Neural cell (in vitro differentiated cells): ENCODE results near the gene GMDS. TPM values are rescaled to one million over a fixed set of nuclear protein-coding genes. Genes with fewer than 3 reads are reported as not detected.

Experiments used
- H2AFZ ChIP-seq: fragments of 200-600, 300-800 bp; sonication (generic), shearing (Covaris generic); 2 replicates; pipeline ENCODE4 v1.6.0; 2014; ENCODE audit warnings: low read depth, mild to moderate bottlenecking, antibody characterized with exemption, low read length, moderate library complexity
- H3F3A ChIP-seq: fragments of 200-600 bp; shearing (Covaris generic); 2 replicates; pipeline ENCODE4 v1.6.1; 2016; ENCODE audit warnings: mild to moderate bottlenecking, moderate library complexity, mixed read lengths, antibody characterized with exemption, low read length; ENCODE audit not compliant: insufficient read depth, poor library complexity, severe bottlenecking
- H3K27ac ChIP-seq: fragments of 200-600, 300-800 bp; sonication (generic), shearing (Covaris generic); 2 replicates; pipeline ENCODE4 v1.5.1; 2014; ENCODE audit warnings: mild to moderate bottlenecking, low read length, moderate library complexity
- H3K27me3 ChIP-seq: fragments of 300-800, 200-600 bp; sonication (generic), shearing (Covaris generic); 2 replicates; pipeline ENCODE4 v1.6.0; 2014; ENCODE audit warnings: mild to moderate bottlenecking, low read depth, low read length, moderate library complexity; ENCODE audit not compliant: insufficient read depth
- H3K36me3 ChIP-seq: fragments of 300-800, 200-600 bp; sonication (generic), shearing (Covaris generic); 2 replicates; pipeline ENCODE4 v1.5.1; 2014; ENCODE audit warnings: mild to moderate bottlenecking, antibody characterized with exemption, low read length, moderate library complexity; ENCODE audit not compliant: insufficient read depth
- H3K4me2 ChIP-seq: fragments of 300-800, 200-600 bp; sonication (generic), shearing (Covaris generic); 2 replicates; pipeline ENCODE4 v1.6.0; 2014; ENCODE audit warnings: mild to moderate bottlenecking, low read length
- H3K4me3 ChIP-seq: fragments of 300-800, 200-600 bp; sonication (generic), shearing (Covaris generic); 2 replicates; pipeline ENCODE4 v1.5.1; 2014; ENCODE audit warnings: mild to moderate bottlenecking, low read length, moderate library complexity
- H3K79me2 ChIP-seq: fragments of 200-600 bp; shearing (Covaris generic); replicated peaks from 2 replicates; pipeline ENCODE4 v1.6.0; 2014; ENCODE audit warnings: mild to moderate bottlenecking, low read length, moderate library complexity; ENCODE audit not compliant: insufficient read depth
- H3K9ac ChIP-seq: fragments of 300-800, 200-600 bp; sonication (generic), shearing (Covaris generic); 2 replicates; pipeline ENCODE4 v1.6.1; 2016; ENCODE audit warnings: mild to moderate bottlenecking, low read length, mixed read lengths
- H3K9me2 ChIP-seq: fragments of 200-600 bp; shearing (Covaris generic); 2 replicates; pipeline ENCODE4 v1.6.1; 2016; ENCODE audit warnings: mild to moderate bottlenecking, low read length, mixed read lengths; ENCODE audit not compliant: insufficient read depth
- H3K9me3 ChIP-seq: fragments of 200-600, 300-800 bp; sonication (generic), shearing (Covaris generic); 2 replicates; pipeline ENCODE4 v1.6.1; 2016; ENCODE audit warnings: mild to moderate bottlenecking, mixed run types, low read length, moderate library complexity, mixed read lengths
- H4K20me1 ChIP-seq: fragments of 200-600 bp; shearing (Covaris generic); 2 replicates; pipeline ENCODE4 v1.6.1; 2016; ENCODE audit warnings: mild to moderate bottlenecking, mixed run types; ENCODE audit not compliant: insufficient read depth
- EP300 ChIP-seq: fragments of 450-650 bp; conservative IDR thresholded peaks from 2 replicates; pipeline ENCODE4 v1.6.1; 2014; ENCODE audit warnings: antibody characterized with exemption, mild to moderate bottlenecking, moderate library complexity; ENCODE audit not compliant: poor library complexity, severe bottlenecking
- EZH2 ChIP-seq: fragments of 200-600, 300-800 bp; shearing (Covaris generic), sonication (generic); IDR thresholded peaks from 2 replicates; pipeline ENCODE4 v1.6.1; 2014; ENCODE audit warnings: antibody characterized with exemption, low read length, borderline replicate concordance, mild to moderate bottlenecking; ENCODE audit not compliant: insufficient read depth, poor library complexity, severe bottlenecking
- MXI1 ChIP-seq: fragments of 450-650 bp; conservative IDR thresholded peaks from 2 replicates; pipeline ENCODE4 v1.6.1; 2014; ENCODE audit warnings: antibody characterized with exemption, mild to moderate bottlenecking; ENCODE audit not compliant: poor library complexity, severe bottlenecking
- POLR2AphosphoS5 ChIP-seq: IDR thresholded peaks from 2 replicates; pipeline ENCODE4 v1.6.1; 2012
- RAD21 ChIP-seq: fragments of 450-650 bp; conservative IDR thresholded peaks from 2 replicates; pipeline ENCODE4 v1.6.1; 2014; ENCODE audit warnings: antibody characterized with exemption, mild to moderate bottlenecking, moderate library complexity
- REST ChIP-seq: IDR thresholded peaks from 2 replicates; pipeline ENCODE4 v1.6.1; 2012; ENCODE audit warnings: borderline replicate concordance
- SMC3 ChIP-seq: fragments of 450-650 bp; conservative IDR thresholded peaks from 2 replicates; pipeline ENCODE4 v1.6.1; 2014; ENCODE audit warnings: antibody characterized with exemption, mild to moderate bottlenecking, moderate library complexity; ENCODE audit not compliant: poor library complexity
- TAF1 ChIP-seq: IDR thresholded peaks from 2 replicates; pipeline ENCODE4 v1.6.1; 2012; ENCODE audit warnings: low read depth
- polyA plus RNA-seq: library from polyadenylated mRNA; depleted of rRNA; stranded (reverse); fragments of >200 nt; gene quantifications from 2 replicates; pipeline ENCODE4 v1.2.3, GENCODE V29; 2014
- TF ChIP-seq, protein P1 (sequence below): fragments of 450-650 bp; IDR thresholded peaks from 2 replicates; pipeline ENCODE4 v1.5.1; 2014; ENCODE audit warnings: antibody characterized with exemption, mild to moderate bottlenecking, moderate library complexity; ENCODE audit not compliant: poor library complexity, severe bottlenecking

Gene GMDS
- polyA plus RNA-seq, 1 donor from 2014 or later = 11.4 TPM

- Histone ChIP-seq H3K9me3 (no peaks in the 10 kb centered on the region), H3K27me3 (no peaks in the 10 kb centered on the region), H3F3A (no peaks in the 10 kb centered on the region), H2AFZ (no peak overlapping the region), H4K20me1 (no peaks in the 10 kb centered on the region), H3K27ac (no peak overlapping the region), H3K36me3 (no peaks in the 10 kb centered on the region), H3K4me3 (no peak overlapping the region), H3K79me2 (no peaks in the 10 kb centered on the region), H3K9ac (no peak overlapping the region), H3K4me2 (no peak overlapping the region), H3K9me2 (no peaks in the 10 kb centered on the region)
- TF ChIP-seq, protein P1, sequence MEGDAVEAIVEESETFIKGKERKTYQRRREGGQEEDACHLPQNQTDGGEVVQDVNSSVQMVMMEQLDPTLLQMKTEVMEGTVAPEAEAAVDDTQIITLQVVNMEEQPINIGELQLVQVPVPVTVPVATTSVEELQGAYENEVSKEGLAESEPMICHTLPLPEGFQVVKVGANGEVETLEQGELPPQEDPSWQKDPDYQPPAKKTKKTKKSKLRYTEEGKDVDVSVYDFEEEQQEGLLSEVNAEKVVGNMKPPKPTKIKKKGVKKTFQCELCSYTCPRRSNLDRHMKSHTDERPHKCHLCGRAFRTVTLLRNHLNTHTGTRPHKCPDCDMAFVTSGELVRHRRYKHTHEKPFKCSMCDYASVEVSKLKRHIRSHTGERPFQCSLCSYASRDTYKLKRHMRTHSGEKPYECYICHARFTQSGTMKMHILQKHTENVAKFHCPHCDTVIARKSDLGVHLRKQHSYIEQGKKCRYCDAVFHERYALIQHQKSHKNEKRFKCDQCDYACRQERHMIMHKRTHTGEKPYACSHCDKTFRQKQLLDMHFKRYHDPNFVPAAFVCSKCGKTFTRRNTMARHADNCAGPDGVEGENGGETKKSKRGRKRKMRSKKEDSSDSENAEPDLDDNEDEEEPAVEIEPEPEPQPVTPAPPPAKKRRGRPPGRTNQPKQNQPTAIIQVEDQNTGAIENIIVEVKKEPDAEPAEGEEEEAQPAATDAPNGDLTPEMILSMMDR = no peak
- TF ChIP-seq EP300 (no peak), TAF1 (no peak), REST (no peak), POLR2AphosphoS5 (no peak), MXI1 (no peak), RAD21 (no peak), SMC3 (no peak), EZH2 (no peak)
These were observed 582.9 kb downstream of the GMDS start for GRCh38 chr6:1662534-1662933.

DNA sequence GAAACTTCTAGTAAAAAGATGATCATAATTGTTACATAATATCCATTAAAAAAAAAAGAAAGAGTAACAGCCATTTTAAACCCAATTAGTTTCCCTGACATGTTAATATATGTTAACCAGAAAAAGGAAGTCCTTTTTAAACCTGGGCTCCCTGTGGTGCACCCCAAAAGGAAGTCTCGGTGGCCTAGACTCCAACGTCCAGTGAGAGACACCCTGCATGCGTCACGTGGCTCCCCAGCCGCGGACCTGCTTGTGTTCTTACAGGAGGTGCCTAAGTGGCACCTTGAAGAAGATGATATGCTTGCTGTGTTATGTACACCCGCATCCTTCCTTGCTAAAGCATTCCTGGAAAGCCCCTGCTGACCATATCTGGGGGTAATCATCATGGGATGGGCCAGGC lies 585.6 kb downstream of the GMDS start:
- Histone ChIP-seq H3K9ac (no peak overlapping the region), H3K36me3 (no peaks in the 10 kb centered on the region), H3K27me3 (no peaks in the 10 kb centered on the region), H4K20me1 (no peaks in the 10 kb centered on the region), H3K79me2 (no peaks in the 10 kb centered on the region), H3K9me2 (no peaks in the 10 kb centered on the region), H3K27ac (no peak overlapping the region), H3K4me2 (no peak overlapping the region), H3K4me3 (no peak overlapping the region), H3K9me3 (no peaks in the 10 kb centered on the region), H2AFZ (no peak overlapping the region), H3F3A (no peaks in the 10 kb centered on the region)
- TF ChIP-seq, protein P1 = no peak
- no peak for TF ChIP-seq SMC3
